Erythroblast (primary cell): Measurements from ENCODE around the gene ZC2HC1C.

Source experiments
- DNase-seq, 2 experiments: peaks; one replicate each; lab custom pipeline; 2025; lab: John Stamatoyannopoulos, UW
- GATA1 ChIP-seq: IDR thresholded peaks from 2 replicates; pipeline ENCODE4 v1.6.1; 2011; ENCODE audit warnings: low read depth, mild to moderate bottlenecking, control low read depth, low read length, moderate library complexity
- POLR2A ChIP-seq: IDR thresholded peaks from 2 replicates; pipeline ENCODE4 v1.6.1; 2011; ENCODE audit warnings: mild to moderate bottlenecking, low read length

Gene ZC2HC1C

DNA sequence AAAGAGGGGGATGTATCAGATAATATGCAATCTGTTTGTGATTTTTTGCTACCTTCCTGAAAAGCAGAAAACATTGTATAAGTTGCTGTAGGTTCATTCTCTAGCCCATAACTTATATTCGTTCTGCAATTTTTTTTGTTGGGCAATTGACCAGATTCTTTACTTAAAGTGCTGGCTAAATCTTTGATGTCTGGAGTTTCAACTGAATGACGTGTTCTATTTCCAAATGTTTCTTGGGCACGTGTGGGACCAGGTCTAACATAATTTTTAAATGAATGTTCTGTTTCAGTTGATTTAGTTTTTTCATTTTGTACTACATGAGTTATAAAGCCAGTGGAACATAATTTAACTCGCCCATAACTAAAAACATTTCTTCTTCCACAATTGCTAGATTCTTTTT, 21.9 kb upstream of the ZC2HC1C start:
- no peak for DNase-seq
- TF ChIP-seq GATA1 (no peak), POLR2A (no peak)

DNA sequence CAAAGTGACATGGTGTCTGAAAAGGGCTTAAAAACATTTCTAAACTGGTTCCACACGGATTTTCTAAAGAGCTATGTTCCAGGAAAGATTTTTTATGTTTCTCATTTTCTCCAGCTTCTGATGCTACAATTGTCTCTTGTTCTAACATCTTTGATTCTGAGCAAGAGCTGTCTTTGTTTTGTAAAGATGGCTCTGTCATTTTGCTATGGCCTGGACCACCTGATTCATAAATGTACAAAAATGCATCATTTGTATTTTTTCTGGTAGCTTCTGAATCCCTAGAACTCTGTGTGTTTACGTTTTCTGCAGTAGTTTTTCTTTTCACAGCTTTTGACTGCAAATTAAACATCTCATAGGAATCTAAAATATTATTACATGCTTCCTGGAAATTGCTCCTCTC, 21.3 kb upstream of the ZC2HC1C start:
- TF ChIP-seq GATA1 (no peak), POLR2A (no peak)
- DNase-seq, result no peak

DNA sequence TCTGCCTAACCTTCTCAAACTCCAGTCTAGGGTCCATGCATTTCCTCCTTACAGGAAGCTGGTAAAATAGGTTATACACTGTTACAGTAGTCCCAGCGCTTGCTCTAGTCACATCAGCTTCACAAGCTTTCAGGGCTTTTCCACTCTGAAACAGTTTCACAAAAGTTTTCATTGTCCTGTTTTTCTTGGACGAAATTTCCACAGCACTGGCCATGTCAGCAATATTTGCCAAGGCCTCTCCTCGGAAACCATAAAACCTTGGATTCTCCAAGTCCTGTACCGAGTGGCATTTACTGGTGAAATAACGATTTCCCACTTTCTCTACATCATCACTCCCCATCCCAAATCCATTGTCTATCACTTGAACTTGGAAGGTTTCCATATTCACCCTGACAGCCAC, 20.3 kb upstream of the ZC2HC1C start:
- TF ChIP-seq GATA1, result no peak
- no peak for TF ChIP-seq POLR2A
- DNase-seq, result no peak

DNA sequence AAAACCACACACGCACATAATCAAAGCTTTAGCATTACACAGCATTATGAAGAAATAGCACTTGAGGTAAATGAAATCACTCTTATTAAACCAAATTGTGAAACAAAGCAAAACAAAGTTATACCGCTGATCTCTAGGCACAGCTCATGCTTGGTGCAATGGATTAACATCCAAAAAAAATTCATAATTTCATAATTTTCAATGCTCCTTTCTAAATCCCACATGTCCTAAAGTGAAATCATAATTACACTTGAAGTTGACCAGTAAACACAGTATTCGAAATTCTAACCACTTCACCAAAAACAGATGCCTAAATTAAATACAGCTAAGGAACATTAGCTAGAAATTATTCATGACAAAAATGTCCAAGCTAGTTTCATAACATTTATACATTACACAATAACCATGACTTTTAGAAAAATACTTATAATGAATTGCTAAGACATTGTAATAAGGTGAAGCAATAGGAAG, 19.7 kb upstream of the ZC2HC1C start:
- DNase-seq, result no peak
- TF ChIP-seq GATA1, result no peak
- no peak for TF ChIP-seq POLR2A

DNA sequence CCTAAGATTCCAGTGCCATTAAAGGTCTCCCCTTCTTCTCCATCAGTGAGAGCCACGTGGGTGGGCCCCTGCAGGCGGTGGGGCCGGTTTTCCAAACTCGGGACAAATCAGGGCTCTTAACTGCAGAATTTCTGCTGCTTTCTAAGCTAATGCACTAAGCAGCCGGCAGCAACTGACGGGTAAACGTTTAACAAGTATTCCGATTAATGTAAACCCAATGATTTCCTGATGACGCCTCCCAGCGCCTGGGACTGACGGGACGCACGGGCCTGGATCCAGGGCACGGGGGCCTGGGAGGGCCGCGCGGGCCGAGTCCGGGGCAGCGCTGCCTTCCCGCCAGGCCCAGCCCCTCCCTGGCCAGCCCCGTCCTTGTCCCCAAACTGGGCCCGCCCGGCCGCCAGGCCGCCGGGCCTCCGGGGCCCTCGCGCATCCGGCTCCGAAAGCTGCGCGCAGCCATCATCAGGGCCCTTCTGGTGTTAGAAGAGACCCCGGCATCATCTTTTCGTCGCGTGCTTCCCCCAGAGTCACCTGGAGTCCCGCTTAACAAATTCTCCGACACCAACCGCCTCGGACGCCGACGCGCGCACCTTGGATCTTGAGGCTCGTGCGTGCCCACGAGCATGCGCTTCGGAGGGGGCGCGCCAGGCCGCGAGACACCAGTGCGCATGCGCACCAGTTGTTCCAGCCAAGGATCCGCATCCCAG, 18.4 kb upstream of the ZC2HC1C start, which contains the start of gene MLH3:
MLH3 (minus strand) TSS at position 616 of the 704 bp plus-strand sequence. CDS start 1,812 bp downstream, outside the sequence.
- peak; percentile 86 to 91 for DNase-seq
- TF ChIP-seq POLR2A (peak; percentile 67), GATA1 (no peak)

DNA sequence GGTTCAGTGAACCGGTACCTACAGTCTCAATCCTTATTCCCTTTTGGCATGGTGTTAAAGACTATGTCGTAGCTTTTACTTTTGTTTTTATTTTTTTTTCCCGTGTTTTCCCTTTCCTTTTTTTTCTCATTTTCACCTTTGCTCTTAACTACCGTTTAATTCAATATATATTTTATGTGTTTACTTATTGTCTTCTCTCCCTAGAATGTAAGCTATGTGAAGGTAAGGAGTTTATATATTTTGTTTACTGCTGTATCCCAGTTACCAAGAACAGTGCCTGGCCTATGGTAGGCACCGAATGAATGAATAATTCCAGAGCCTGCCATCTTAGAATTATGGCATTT, 17.9 kb upstream of the ZC2HC1C start:
- DNase-seq, result no peak
- TF ChIP-seq GATA1, result no peak
- TF ChIP-seq POLR2A, result peak; percentile 30

DNA sequence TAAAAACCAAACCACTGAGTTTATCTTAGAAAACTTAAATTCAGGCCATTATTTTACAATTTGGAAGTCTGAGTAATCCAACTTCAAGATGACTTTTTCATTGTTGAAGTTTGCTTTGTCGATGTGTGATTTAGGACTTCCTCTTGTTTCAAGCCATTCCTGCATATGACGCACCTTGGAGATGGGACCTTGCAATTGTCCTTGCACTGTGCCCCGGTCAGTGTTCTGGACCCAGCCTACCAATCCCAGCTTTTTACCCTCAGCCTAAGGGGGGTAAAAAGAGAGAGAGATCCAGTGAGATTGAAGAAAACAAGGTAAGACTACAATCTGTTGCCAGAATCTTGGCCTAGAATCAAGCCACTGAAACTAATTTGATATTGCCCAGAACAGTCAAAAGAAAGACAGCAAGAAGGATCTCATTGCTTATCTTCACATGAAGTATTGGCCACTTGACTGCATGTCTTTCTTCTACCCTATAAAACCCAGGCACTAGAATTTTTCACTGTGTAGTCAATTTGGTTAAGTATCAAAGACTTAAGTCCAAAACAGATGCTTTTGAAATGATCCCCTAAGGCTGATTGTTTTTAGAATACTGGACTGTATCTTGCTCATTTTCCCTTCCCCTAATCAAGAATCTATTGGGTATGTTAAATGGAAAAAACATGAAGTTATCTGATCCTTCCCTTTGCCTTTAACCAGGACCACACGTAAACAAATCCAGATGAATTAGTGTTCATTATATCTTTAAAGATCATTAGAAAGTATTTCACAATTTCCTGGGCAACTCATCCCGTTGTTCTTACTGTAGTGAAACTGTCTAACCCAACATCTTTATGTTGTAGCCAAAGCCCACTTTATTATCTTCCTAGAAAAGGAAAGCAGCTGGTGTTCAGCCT, 15.8 kb upstream of the ZC2HC1C start:
- TF ChIP-seq POLR2A, result no peak
- no peak for TF ChIP-seq GATA1
- peak in 1 of 2 experiments; percentile 30 for DNase-seq

DNA sequence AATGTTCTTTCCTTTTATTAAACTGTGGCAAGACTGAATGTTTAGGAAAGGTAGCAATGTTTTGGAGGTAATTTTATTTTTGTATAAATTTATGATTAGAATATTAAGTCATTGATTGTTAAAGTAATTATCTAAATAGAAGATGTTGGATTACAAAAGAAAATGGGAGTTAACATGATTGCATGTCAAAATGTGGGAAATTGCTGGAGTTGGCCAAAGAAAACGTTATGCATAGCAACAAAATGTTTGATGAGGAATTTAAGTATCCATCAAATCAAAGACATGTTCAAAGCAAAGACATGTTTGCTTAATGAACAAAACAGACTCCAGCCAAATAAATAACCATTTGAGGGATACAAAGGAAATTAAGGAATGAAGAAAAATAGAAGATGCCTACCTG, 15.0 kb upstream of the ZC2HC1C start:
- TF ChIP-seq POLR2A (no peak), GATA1 (no peak)

DNA sequence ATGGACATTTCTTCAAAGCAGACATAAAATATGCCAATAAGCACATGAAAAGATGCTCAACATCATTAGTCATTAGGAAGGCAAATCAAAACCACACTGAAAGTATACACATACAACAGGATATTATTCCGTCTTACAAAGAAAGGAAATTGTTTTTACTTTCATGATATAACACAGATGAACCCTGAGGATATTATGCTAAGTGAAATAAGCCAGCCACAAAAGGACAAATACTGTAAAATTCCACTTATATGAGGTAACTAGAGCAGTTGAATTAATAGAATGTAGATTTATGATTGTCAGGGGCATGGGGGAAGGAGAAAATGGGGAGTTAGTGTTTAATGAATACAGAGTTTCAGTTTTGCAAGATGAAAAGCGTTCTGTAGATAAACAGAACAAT, 9.8 kb upstream of the ZC2HC1C start:
- TF ChIP-seq POLR2A, result no peak
- no peak for TF ChIP-seq GATA1
- DNase-seq, result no peak

More for the DNA sequence above, 15.0 kb upstream of the ZC2HC1C start:
- DNase-seq, result no peak

DNA sequence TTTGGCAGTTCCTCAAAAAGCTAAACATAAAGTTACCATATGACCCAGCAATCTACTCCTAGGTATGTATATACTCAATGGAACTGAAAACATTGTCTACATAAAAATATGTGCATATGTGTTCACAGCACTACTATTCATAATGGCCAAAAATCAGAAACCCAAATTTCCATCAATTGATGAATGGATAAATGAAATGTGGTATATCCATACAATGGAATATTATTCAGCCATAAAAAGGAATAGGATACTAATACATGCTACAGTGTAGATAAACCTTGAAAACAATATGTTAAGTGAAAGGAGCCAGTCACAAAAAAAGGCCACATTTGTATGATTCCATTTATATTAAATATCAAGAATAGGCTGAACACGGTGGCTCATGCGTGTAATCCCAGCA, 9.0 kb upstream of the ZC2HC1C start:
- DNase-seq, result no peak
- TF ChIP-seq GATA1, result no peak
- no peak for TF ChIP-seq POLR2A

DNA sequence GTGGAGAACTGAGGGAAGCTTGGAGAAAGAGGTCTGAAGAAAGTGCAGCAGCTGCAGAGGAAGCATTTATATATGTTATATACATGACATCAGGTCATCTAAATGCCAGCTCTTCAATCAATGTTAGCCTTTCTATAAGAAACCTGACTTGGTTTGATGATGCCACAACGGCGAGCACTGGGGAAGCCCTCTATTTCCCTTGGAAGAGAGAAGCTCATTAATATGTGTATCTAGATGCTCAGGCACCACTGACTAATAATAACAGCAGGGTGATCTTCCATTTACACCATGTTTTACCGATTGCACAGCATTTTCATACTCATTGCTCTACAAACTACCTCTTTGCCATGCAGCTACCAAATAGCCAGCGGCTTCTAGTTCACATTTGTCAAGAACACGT, 6.4 kb upstream of the ZC2HC1C start:
- DNase-seq, result peak; percentile 37 to 62
- TF ChIP-seq GATA1 (no peak), POLR2A (no peak)

DNA sequence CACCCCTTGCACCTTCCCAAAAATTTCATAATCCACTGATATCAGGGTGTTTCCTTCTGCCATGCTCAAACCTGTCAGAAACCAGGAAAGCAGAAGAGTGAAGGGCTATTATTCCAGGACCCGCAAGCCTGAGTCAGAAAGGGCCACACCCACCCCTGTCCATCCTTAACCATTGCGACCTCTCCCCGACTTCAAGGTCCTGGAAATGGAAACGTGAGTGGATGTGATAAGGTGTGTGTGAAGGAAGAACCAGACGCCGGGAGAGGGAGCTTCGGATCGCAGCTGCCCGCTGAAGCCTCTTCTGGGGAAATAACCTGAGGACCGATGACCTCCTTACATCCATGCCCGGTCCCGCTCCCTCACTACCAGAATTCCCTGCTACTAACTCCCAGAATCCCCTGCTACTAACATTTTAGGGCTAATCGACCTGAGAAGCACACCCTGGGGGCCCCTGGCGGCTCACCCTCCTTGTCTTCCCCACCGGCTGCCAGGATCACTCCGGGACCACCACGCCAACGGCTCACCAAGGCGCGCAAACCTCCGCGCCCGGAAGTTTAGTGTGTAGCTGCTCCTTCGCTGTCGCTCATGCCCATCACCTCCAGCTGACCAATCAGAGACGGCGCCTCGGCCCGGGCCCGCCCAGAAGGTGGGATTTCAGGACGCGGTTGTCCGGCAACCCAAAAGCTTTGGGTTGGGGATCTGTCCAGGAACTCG, 5.8 kb upstream of the ZC2HC1C start, which contains the start of gene ACYP1:
ACYP1 (minus strand) TSS at position 534 of the 714 bp plus-strand sequence; CDS start at position 63, 471 bp downstream.
- DNase-seq, result peak; percentile 93 to 95
- TF ChIP-seq GATA1 (no peak), POLR2A (peak; percentile 78)

DNA sequence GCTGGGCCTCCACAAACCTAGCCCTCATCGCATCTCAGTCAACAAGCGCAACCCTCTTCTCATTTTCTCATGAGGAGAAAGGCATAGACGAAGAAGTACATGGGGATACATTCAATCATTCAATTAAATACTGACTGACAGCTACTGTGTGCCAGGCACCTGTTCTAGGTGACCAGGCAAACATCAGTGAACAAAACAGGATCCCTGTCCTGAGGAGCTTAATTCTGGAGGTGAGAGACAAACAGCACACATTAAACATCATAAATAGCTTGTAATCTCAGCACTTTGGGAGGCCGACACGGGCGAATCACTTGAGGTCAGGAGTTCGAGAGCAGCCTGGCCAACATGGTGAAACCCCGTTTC, 5.3 kb upstream of the ZC2HC1C start:
- no peak for TF ChIP-seq POLR2A
- TF ChIP-seq GATA1, result no peak
- DNase-seq, result no peak

DNA sequence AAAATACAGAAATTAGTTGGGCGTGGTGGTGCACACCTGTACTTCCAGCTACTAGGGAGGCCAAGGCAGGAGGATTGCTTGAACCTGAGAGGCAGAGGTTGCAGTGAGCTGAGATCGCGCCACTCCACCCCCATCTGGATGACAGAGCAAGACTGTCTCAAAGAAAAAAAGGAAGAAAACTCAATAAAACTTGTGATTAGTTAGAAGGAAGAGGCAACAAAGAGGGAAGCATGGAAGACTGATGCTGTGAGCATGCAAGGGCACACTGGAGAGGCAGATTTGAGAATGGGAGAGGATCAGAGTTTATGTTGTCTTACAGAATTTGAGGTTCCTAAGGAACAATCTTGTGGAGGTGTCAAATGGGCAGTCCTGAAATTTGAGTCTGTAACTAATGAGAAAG, 2.8 kb upstream of the ZC2HC1C start:
- DNase-seq, result no peak
- TF ChIP-seq GATA1, result no peak
- no peak for TF ChIP-seq POLR2A
